Activated B cell treated with CpG ODN at 0.5 μM for 24 hours (primary cell): ENCODE results near the gene FAM83G. TPM values are rescaled to one million over a fixed set of nuclear protein-coding genes. Genes with fewer than 3 reads are reported as not detected.

ENCODE experiments used
- ATAC-seq: fragments of 200-7000 bp; cut with Tn5 transposase; one replicate; pipeline ENCODE4 v1.10.0; 2021; ENCODE audit warnings: low read depth, mild to moderate bottlenecking, moderate library complexity
- CTCF ChIA-PET: fragments of 350-600 bp; sonication (Branson Sonifier 250); formaldehyde crosslinking; loops from one replicate; lab custom pipeline; 2021; ENCODE audit warnings: antibody characterized with exemption; lab: Charles Lee
- POLR2A ChIA-PET: fragments of 350-600 bp; sonication (Branson Sonifier 250); formaldehyde crosslinking; loops from one replicate; lab custom pipeline; 2021; ENCODE audit warnings: antibody characterized with exemption; lab: Charles Lee
- DNase-seq: peaks from one replicate; pipeline ENCODE4 v3.0.0; 2022
- H3K27ac Mint-ChIP-seq: one replicate; pipeline ENCODE4 v1.8.0; 2020; ENCODE audit warnings: mixed read lengths
- H3K27me3 Mint-ChIP-seq: one replicate; pipeline ENCODE4 v1.8.0; 2021; ENCODE audit warnings: mixed read lengths
- H3K36me3 Mint-ChIP-seq: one replicate; pipeline ENCODE4 v1.8.0; 2021; ENCODE audit warnings: low read depth, mixed read lengths
- H3K4me1 Mint-ChIP-seq: one replicate; pipeline ENCODE4 v1.8.0; 2021; ENCODE audit warnings: mixed read lengths
- H3K4me3 Mint-ChIP-seq: one replicate; pipeline ENCODE4 v1.8.0; 2020; ENCODE audit warnings: mild to moderate bottlenecking, mixed read lengths
- H3K9me3 Mint-ChIP-seq: one replicate; pipeline ENCODE4 v1.8.0; 2020; ENCODE audit warnings: mixed read lengths
- intact Hi-C: fragments of 100-400 bp; cut with micrococcal nuclease; formaldehyde crosslinking; loops from one replicate; pipeline ENCODE4 v1.15.1; 2024
- total RNA-seq: library from RNA; stranded (reverse); gene quantifications from 2 replicates; pipeline ENCODE4 v1.2.3, GENCODE V29; 2022
- TF ChIP-seq, protein P1 (sequence below): fragments of 200-600 bp; IDR thresholded peaks from one replicate; pipeline ENCODE4 v1.8.0; 2022; ENCODE audit warnings: antibody characterized with exemption, mild to moderate bottlenecking

The FAM83G gene
- total RNA-seq, 1 donor from 2014 or later = 13.9 TPM

DNA sequence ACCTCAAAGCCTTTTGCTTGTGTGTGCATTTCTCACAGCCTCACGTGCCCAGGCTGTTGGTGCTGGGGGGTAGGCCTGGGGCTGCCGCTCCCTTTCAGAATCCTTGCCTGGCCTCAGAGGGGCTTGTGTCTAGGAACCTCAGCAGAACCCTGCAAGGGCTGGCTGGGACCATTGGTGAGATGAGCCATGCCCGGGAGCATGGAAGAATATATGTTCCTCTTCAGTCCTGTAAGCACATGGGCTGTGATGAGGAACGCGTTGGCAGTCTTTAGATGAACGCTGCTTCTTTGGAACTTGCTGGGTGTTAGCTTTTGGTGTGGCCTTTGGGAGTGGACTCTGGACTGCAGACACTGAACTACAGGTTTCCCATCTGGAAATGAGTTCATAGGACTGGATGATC, 84.6 kb downstream of the FAM83G start:
- Mint-ChIP-seq H3K27ac (peak overlapping the region; percentile 74), H3K9me3 (no peaks in the 10 kb centered on the region), H3K4me3 (no peak overlapping the region), H3K4me1 (peaks cover 70% of the 10 kb centered on the region), H3K27me3 (no peaks in the 10 kb centered on the region), H3K36me3 (peaks cover 42% of the 10 kb centered on the region)
- ATAC-seq = no peak
- ChIA-PET CTCF (no interaction called here), POLR2A (no interaction called here)
- no peak for DNase-seq
- TF ChIP-seq, protein P1, sequence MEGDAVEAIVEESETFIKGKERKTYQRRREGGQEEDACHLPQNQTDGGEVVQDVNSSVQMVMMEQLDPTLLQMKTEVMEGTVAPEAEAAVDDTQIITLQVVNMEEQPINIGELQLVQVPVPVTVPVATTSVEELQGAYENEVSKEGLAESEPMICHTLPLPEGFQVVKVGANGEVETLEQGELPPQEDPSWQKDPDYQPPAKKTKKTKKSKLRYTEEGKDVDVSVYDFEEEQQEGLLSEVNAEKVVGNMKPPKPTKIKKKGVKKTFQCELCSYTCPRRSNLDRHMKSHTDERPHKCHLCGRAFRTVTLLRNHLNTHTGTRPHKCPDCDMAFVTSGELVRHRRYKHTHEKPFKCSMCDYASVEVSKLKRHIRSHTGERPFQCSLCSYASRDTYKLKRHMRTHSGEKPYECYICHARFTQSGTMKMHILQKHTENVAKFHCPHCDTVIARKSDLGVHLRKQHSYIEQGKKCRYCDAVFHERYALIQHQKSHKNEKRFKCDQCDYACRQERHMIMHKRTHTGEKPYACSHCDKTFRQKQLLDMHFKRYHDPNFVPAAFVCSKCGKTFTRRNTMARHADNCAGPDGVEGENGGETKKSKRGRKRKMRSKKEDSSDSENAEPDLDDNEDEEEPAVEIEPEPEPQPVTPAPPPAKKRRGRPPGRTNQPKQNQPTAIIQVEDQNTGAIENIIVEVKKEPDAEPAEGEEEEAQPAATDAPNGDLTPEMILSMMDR = no peak
- intact Hi-C loops = loop anchor here (10.0 kb wide), 1 partner anchor 95 kb away; no protein-coding TSS in a partner anchor

Other genes starting within 250 kb of the FAM83G start
- 21.5 and 28.5 TPM in 2 replicates for gene TVP23B, start 223.6 kb downstream of the FAM83G start, total RNA-seq
- 56.7 and 62.8 TPM in 2 replicates for gene PRPSAP2, start 146.6 kb downstream of the FAM83G start, total RNA-seq
- gene SLC5A10, start 52.6 kb downstream of the FAM83G start, total RNA-seq = not detected in 2 replicates
- 31.5 and 39.2 TPM in 2 replicates for gene GRAP, start 42.2 kb upstream of the FAM83G start, total RNA-seq
- gene GRAPL, start 122.8 kb upstream of the FAM83G start, total RNA-seq = 54.5 and 59.0 TPM in 2 replicates
- gene EPN2, start 232.6 kb upstream of the FAM83G start, total RNA-seq = 11.6 and 16.6 TPM in 2 replicates